Natural killer cell treated with Interleukin-12 subunit alpha and Interleukin-12 subunit beta and Interleukin-15 and Interleukin-18, amount 100 ng/mL, for 72 hours (primary cell): Measurements from ENCODE around the gene XRCC5. TPM values are rescaled to one million over a fixed set of nuclear protein-coding genes. Genes with fewer than 3 reads are reported as not detected.

Experiments used
- ATAC-seq, 2 donors: fragments of 150-1000 bp; cut with Tn5 transposase in 1 of 2; sonication (Bioruptor Pico), chemical (Tn5 transposase) in 1 of 2; 2 replicates each; pipeline ENCODE4 v1.10.0; 2021
- DNase-seq: peaks from one replicate; pipeline ENCODE4 v3.0.0; 2022; ENCODE audit warnings: low spot score
- H3K27ac Mint-ChIP-seq, 2 donors: 1 replicate in 1 of 2; 2 replicates in 1 of 2; pipeline ENCODE4 v1.8.0; 2022; ENCODE audit warnings: mixed read lengths in 2 of 2, mild to moderate bottlenecking in 1 of 2, moderate library complexity in 1 of 2
- H3K27me3 Mint-ChIP-seq, 2 donors: 1 replicate in 1 of 2; 2 replicates in 1 of 2; pipeline ENCODE4 v1.8.0; 2022; ENCODE audit warnings: mixed read lengths in 2 of 2
- H3K36me3 Mint-ChIP-seq: one replicate; pipeline ENCODE4 v1.8.0; 2022; ENCODE audit warnings: mixed read lengths
- H3K4me1 Mint-ChIP-seq, 2 donors: 1 replicate in 1 of 2; 2 replicates in 1 of 2; pipeline ENCODE4 v1.8.0; 2022; ENCODE audit warnings: low read depth in 2 of 2, mixed read lengths in 2 of 2, mild to moderate bottlenecking in 1 of 2
- H3K4me3 Mint-ChIP-seq: one replicate; pipeline ENCODE4 v1.8.0; 2022; ENCODE audit warnings: mixed read lengths
- H3K9me3 Mint-ChIP-seq: 2 replicates; pipeline ENCODE4 v1.8.0; 2022; ENCODE audit warnings: mixed read lengths
- total RNA-seq, 2 donors: library from RNA; stranded (reverse); gene quantifications; one replicate each; pipeline ENCODE4 v1.2.3, GENCODE V29; 2022

XRCC5 gene
- total RNA-seq, 2 donors from 2014 or later: 454 to 500 TPM

- H3K27ac Mint-ChIP-seq: no peak overlapping the region
- ATAC-seq: no peak
- no peak for DNase-seq
- no peak overlapping the region for H3K4me3 Mint-ChIP-seq
- peaks cover 32 to 40% of the 10 kb centered on the region in 2 donors for H3K4me1 Mint-ChIP-seq
- H3K27me3 Mint-ChIP-seq: no peaks in the 10 kb centered on the region
- no peaks in the 10 kb centered on the region for H3K9me3 Mint-ChIP-seq
- H3K36me3 Mint-ChIP-seq: peaks cover 6% of the 10 kb centered on the region
Measured at GRCh38 chr2:216214768-216215167, 105.6 kb downstream of the XRCC5 start.

GRCh38 chr2:216215658-216216390 is 106.7 kb downstream of the XRCC5 start:
- Mint-ChIP-seq H3K27ac (no peak overlapping the region), H3K9me3 (no peaks in the 10 kb centered on the region), H3K4me1 (peaks cover 33 to 47% of the 10 kb centered on the region in 2 donors), H3K27me3 (no peaks in the 10 kb centered on the region), H3K36me3 (peaks cover 5% of the 10 kb centered on the region), H3K4me3 (no peak overlapping the region)
- no peak for ATAC-seq
- DNase-seq: no peak

GRCh38 chr2:216216951-216217903 is 108.1 kb downstream of the XRCC5 start:
- peak; percentile 59 to 75 for ATAC-seq
- no peak for DNase-seq
- Mint-ChIP-seq H3K36me3 (peaks cover 5% of the 10 kb centered on the region), H3K27ac (peak overlapping the region; percentile 31 to 60), H3K27me3 (no peaks in the 10 kb centered on the region), H3K9me3 (no peaks in the 10 kb centered on the region), H3K4me3 (peak overlapping the region; percentile 16), H3K4me1 (peaks cover 46 to 55% of the 10 kb centered on the region in 2 donors)

- peaks cover 53 to 61% of the 10 kb centered on the region in 2 donors for H3K4me1 Mint-ChIP-seq
- H3K9me3 Mint-ChIP-seq: no peaks in the 10 kb centered on the region
- H3K27me3 Mint-ChIP-seq: no peaks in the 10 kb centered on the region
- peaks cover 5% of the 10 kb centered on the region for H3K36me3 Mint-ChIP-seq
- H3K27ac Mint-ChIP-seq: peak overlapping the region; percentile 31 to 60
- H3K4me3 Mint-ChIP-seq: peak overlapping the region; percentile 6
- DNase-seq (no peak), ATAC-seq (no peak)
Measured at GRCh38 chr2:216217904-216218260, 108.7 kb downstream of the XRCC5 start.

- ATAC-seq (no peak), DNase-seq (no peak)
- H3K27me3 Mint-ChIP-seq: no peaks in the 10 kb centered on the region
- no peak overlapping the region for H3K4me3 Mint-ChIP-seq
- peak overlapping the region in 1 of 2 donors; percentile 84 for H3K27ac Mint-ChIP-seq
- peaks cover 57 to 68% of the 10 kb centered on the region in 2 donors for H3K4me1 Mint-ChIP-seq
- H3K9me3 Mint-ChIP-seq: no peaks in the 10 kb centered on the region
- H3K36me3 Mint-ChIP-seq: peaks cover 5% of the 10 kb centered on the region
Measured at GRCh38 chr2:216219861-216220260, 110.7 kb downstream of the XRCC5 start.

- Mint-ChIP-seq H3K4me1 (peaks cover 57 to 68% of the 10 kb centered on the region in 2 donors), H3K27me3 (no peaks in the 10 kb centered on the region), H3K27ac (peak overlapping the region; percentile 82 to 84), H3K4me3 (peak overlapping the region; percentile 14), H3K9me3 (no peaks in the 10 kb centered on the region), H3K36me3 (peaks cover 5% of the 10 kb centered on the region)
- no peak for DNase-seq
- no peak for ATAC-seq
Measured at GRCh38 chr2:216220976-216221375, 111.8 kb downstream of the XRCC5 start.

GRCh38 chr2:216221811-216222210 is 112.7 kb downstream of the XRCC5 start:
- Mint-ChIP-seq H3K27ac (peak overlapping the region; percentile 82 to 84), H3K36me3 (peaks cover 5% of the 10 kb centered on the region), H3K9me3 (no peaks in the 10 kb centered on the region), H3K4me1 (peaks cover 56 to 66% of the 10 kb centered on the region in 2 donors), H3K4me3 (peak overlapping the region; percentile 63), H3K27me3 (no peaks in the 10 kb centered on the region)
- DNase-seq: no peak
- peak; percentile 71 for ATAC-seq

- Mint-ChIP-seq H3K27me3 (no peaks in the 10 kb centered on the region), H3K27ac (peak overlapping the region; percentile 82 to 84), H3K4me3 (peak overlapping the region; percentile 63), H3K9me3 (no peaks in the 10 kb centered on the region), H3K4me1 (peaks cover 46 to 57% of the 10 kb centered on the region in 2 donors), H3K36me3 (peaks cover 5% of the 10 kb centered on the region)
- no peak for DNase-seq
- ATAC-seq: peak; percentile 76 to 83
Measured at GRCh38 chr2:216222650-216223352, 113.7 kb downstream of the XRCC5 start.

- H3K9me3 Mint-ChIP-seq: peaks cover 2% of the 10 kb centered on the region
- peaks cover 9% of the 10 kb centered on the region for H3K36me3 Mint-ChIP-seq
- ATAC-seq (no peak), DNase-seq (no peak)
- H3K27ac Mint-ChIP-seq: peak overlapping the region in 1 of 2 donors; percentile 84
- H3K4me1 Mint-ChIP-seq: peaks cover 34 to 41% of the 10 kb centered on the region in 2 donors
- no peak overlapping the region for H3K4me3 Mint-ChIP-seq
- H3K27me3 Mint-ChIP-seq: no peaks in the 10 kb centered on the region
Measured at GRCh38 chr2:216224388-216224787, 115.2 kb downstream of the XRCC5 start.

GRCh38 chr2:216229277-216229914 is 120.2 kb downstream of the XRCC5 start:
- no peak overlapping the region for H3K4me3 Mint-ChIP-seq
- peaks cover 10% of the 10 kb centered on the region for H3K9me3 Mint-ChIP-seq
- peaks cover 24% of the 10 kb centered on the region for H3K36me3 Mint-ChIP-seq
- no peak for ATAC-seq
- DNase-seq: no peak
- no peak overlapping the region for H3K27ac Mint-ChIP-seq
- no peaks in the 10 kb centered on the region for H3K27me3 Mint-ChIP-seq
- peaks cover 7 to 10% of the 10 kb centered on the region in 2 donors for H3K4me1 Mint-ChIP-seq

- H3K27ac Mint-ChIP-seq: no peak overlapping the region
- no peak overlapping the region for H3K4me3 Mint-ChIP-seq
- peaks cover 28% of the 10 kb centered on the region for H3K36me3 Mint-ChIP-seq
- no peaks in the 10 kb centered on the region for H3K27me3 Mint-ChIP-seq
- peaks cover 7 to 10% of the 10 kb centered on the region in 2 donors for H3K4me1 Mint-ChIP-seq
- ATAC-seq (no peak), DNase-seq (no peak)
- peaks cover 13% of the 10 kb centered on the region for H3K9me3 Mint-ChIP-seq
Measured at GRCh38 chr2:216231867-216232266, 122.7 kb downstream of the XRCC5 start.

GRCh38 chr2:216232721-216233120 is 123.6 kb downstream of the XRCC5 start:
- peaks cover 7 to 10% of the 10 kb centered on the region in 2 donors for H3K4me1 Mint-ChIP-seq
- H3K36me3 Mint-ChIP-seq: peaks cover 28% of the 10 kb centered on the region
- no peak for DNase-seq
- H3K27ac Mint-ChIP-seq: no peak overlapping the region
- H3K27me3 Mint-ChIP-seq: no peaks in the 10 kb centered on the region
- no peak overlapping the region for H3K4me3 Mint-ChIP-seq
- ATAC-seq: no peak
- peaks cover 13% of the 10 kb centered on the region for H3K9me3 Mint-ChIP-seq
